ENCODE measurements around the gene ZFPM1.

Gene ZFPM1

GRCh38 chr16:88487124-88487432 lies 34.0 kb downstream of the ZFPM1 start:
- no peak overlapping the region for H4K8ac ChIP-seq (ENCODE audit: low read depth, low read length)
- no peak overlapping the region for H3K4ac ChIP-seq (ENCODE audit: low read length)
- H2BK5ac ChIP-seq (ENCODE audit: low read length), result peak overlapping the region; percentile 82
- no peak overlapping the region for H2AFZ ChIP-seq (ENCODE audit: low read length)
- H3K23ac ChIP-seq (ENCODE audit: low read depth, low read length, poor library complexity), result peak overlapping the region; percentile 25
- H3K36me3 ChIP-seq (replicated peaks in 1 of 2; ENCODE audit: control insufficient read depth in 2 of 2, insufficient read depth in 2 of 2, low read length in 2 of 2), result no peaks in the 10 kb centered on the region
- no peak overlapping the region for H3K18ac ChIP-seq (ENCODE audit: low read length)
- no peak overlapping the region for H2BK120ac ChIP-seq (ENCODE audit: low read depth, low read length)
- DNase-seq (ENCODE audit: low spot score), result no peak
- no peaks in the 10 kb centered on the region for H3K9me3 ChIP-seq (replicated peaks in 1 of 2; ENCODE audit: control insufficient read depth in 2 of 2, insufficient read depth in 1 of 2, low read depth in 1 of 2, low read length in 2 of 2)
- H3K9ac ChIP-seq (ENCODE audit: low read depth, low read length, poor library complexity), result no peak overlapping the region
- H3K4me3 ChIP-seq (ENCODE audit: low read length in 2 of 2), result no peak overlapping the region
- H2AK5ac ChIP-seq (ENCODE audit: low read depth, low read length), result peak overlapping the region; percentile 74
- H3K4me1 ChIP-seq (ENCODE audit: control insufficient read depth in 2 of 2, insufficient read depth in 1 of 2, low read depth in 1 of 2, low read length in 2 of 2), result peaks cover 10 to 11% of the 10 kb centered on the region in 2 donors
- no peak overlapping the region for H3K4me2 ChIP-seq (ENCODE audit: insufficient read depth, low read length, poor library complexity, severe bottlenecking)
- H3K79me1 ChIP-seq (ENCODE audit: low read depth, low read length), result peaks cover 4% of the 10 kb centered on the region
- no peak overlapping the region for H4K91ac ChIP-seq (ENCODE audit: low read depth, low read length, poor library complexity)
- no peak overlapping the region for H3K14ac ChIP-seq (ENCODE audit: low read length)
- H2BK15ac ChIP-seq (ENCODE audit: low read length), result no peak overlapping the region
- WGBS, 2 donors (ENCODE audit: extremely low coverage in 2 of 2, insufficient read length in 2 of 2, insufficient replicate concordance in 1 of 2), result no CpG with 5 or more reads among the region's 3 CpGs
- no peak overlapping the region for H2BK12ac ChIP-seq (ENCODE audit: low read length)
- no peak overlapping the region for H3K27ac ChIP-seq (replicated peaks; ENCODE audit: low read length)
- H3K27me3 ChIP-seq (ENCODE audit: control insufficient read depth in 3 of 3, insufficient read depth in 3 of 3, low read depth in 1 of 3, low read length in 3 of 3), result no peaks in the 10 kb centered on the region

DNA sequence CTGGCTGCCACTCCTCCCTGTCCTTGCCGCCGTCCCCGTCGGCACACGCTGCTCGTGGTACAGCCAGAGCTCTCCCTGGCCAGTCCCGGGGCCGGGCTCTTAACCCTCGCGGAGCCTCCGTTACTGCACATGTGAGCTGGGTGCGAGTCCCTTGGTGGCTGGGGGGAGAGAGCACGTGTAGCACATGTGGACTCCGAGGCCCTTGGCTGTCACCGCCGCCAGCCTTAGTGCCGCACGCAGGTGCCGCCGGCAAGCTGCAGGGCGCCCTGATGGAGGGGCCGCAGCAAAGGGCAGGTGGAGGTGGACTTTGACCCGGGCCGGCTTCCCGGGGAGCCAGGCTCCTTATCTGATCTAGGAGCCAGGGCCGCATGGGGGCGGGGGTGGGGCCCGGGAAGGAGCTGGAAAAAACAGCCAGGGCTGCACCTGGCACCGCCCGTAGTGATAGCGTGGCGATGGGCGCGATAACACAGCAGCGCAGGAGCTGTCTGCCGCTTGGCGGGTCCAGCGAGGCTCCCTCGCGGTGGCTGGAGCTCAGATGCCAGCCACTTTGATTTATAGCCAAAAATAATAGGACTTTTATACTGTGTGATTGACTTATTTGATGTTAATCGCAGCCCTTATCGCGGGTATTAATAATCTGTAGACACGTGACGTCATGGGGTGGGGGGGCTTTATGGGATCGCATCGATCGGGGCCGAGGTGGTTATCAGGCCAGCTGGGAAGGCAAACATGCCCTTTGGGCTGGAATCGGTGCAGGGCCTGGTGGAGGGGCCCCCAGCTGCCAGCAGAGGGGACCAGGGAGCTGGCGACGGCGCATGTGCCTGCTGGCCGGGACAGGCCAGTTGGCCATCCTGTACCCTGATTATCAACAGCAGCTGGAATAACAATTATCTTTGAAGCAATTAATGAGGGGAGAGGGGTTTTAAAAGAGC lies 35.1 kb downstream of the ZFPM1 start:
- H3K14ac ChIP-seq (ENCODE audit: low read length), result peak overlapping the region; percentile 49
- no peak overlapping the region for H3K4me2 ChIP-seq (ENCODE audit: insufficient read depth, low read length, poor library complexity, severe bottlenecking)
- H2BK15ac ChIP-seq (ENCODE audit: low read length), result no peak overlapping the region
- DNase-seq (ENCODE audit: low spot score), result no peak
- no CpG with 5 or more reads among the region's 54 CpGs for WGBS, 2 donors (ENCODE audit: extremely low coverage in 2 of 2, insufficient read length in 2 of 2, insufficient replicate concordance in 1 of 2)
- H3K4ac ChIP-seq (ENCODE audit: low read length), result no peak overlapping the region
- no peak overlapping the region for H4K91ac ChIP-seq (ENCODE audit: low read depth, low read length, poor library complexity)
- no peaks in the 10 kb centered on the region for H3K27me3 ChIP-seq (ENCODE audit: control insufficient read depth in 3 of 3, insufficient read depth in 3 of 3, low read depth in 1 of 3, low read length in 3 of 3)
- H3K23ac ChIP-seq (ENCODE audit: low read depth, low read length, poor library complexity), result peak overlapping the region; percentile 17
- no peak overlapping the region for H3K9ac ChIP-seq (ENCODE audit: low read depth, low read length, poor library complexity)
- H3K79me1 ChIP-seq (ENCODE audit: low read depth, low read length), result peaks cover 6% of the 10 kb centered on the region
- H3K27ac ChIP-seq (replicated peaks; ENCODE audit: low read length), result no peak overlapping the region
- H2BK5ac ChIP-seq (ENCODE audit: low read length), result no peak overlapping the region
- no peak overlapping the region for H3K4me3 ChIP-seq (ENCODE audit: low read length in 2 of 2)
- H2AFZ ChIP-seq (ENCODE audit: low read length), result no peak overlapping the region
- H2BK120ac ChIP-seq (ENCODE audit: low read depth, low read length), result no peak overlapping the region
- H3K4me1 ChIP-seq (ENCODE audit: control insufficient read depth in 2 of 2, insufficient read depth in 1 of 2, low read depth in 1 of 2, low read length in 2 of 2), result peaks cover under 1 to 2% of the 10 kb centered on the region in 2 donors
- no peak overlapping the region for H2BK12ac ChIP-seq (ENCODE audit: low read length)
- peak overlapping the region; percentile 37 for H2AK5ac ChIP-seq (ENCODE audit: low read depth, low read length)
- H3K36me3 ChIP-seq (replicated peaks in 1 of 2; ENCODE audit: control insufficient read depth in 2 of 2, insufficient read depth in 2 of 2, low read length in 2 of 2), result no peaks in the 10 kb centered on the region
- H3K9me3 ChIP-seq (replicated peaks in 1 of 2; ENCODE audit: control insufficient read depth in 2 of 2, insufficient read depth in 1 of 2, low read depth in 1 of 2, low read length in 2 of 2), result no peaks in the 10 kb centered on the region
- H3K18ac ChIP-seq (ENCODE audit: low read length), result peak overlapping the region; percentile 57
- H4K8ac ChIP-seq (ENCODE audit: low read depth, low read length), result no peak overlapping the region

- H2BK5ac ChIP-seq (ENCODE audit: low read length), result no peak overlapping the region
- H3K9me3 ChIP-seq (replicated peaks in 1 of 2; ENCODE audit: control insufficient read depth in 2 of 2, insufficient read depth in 1 of 2, low read depth in 1 of 2, low read length in 2 of 2), result no peaks in the 10 kb centered on the region
- no peak overlapping the region for H3K18ac ChIP-seq (ENCODE audit: low read length)
- H3K27me3 ChIP-seq (ENCODE audit: control insufficient read depth in 3 of 3, insufficient read depth in 3 of 3, low read depth in 1 of 3, low read length in 3 of 3), result no peaks in the 10 kb centered on the region
- no peak overlapping the region for H2AK5ac ChIP-seq (ENCODE audit: low read depth, low read length)
- H3K79me1 ChIP-seq (ENCODE audit: low read depth, low read length), result peaks cover 6% of the 10 kb centered on the region
- H3K36me3 ChIP-seq (replicated peaks in 1 of 2; ENCODE audit: control insufficient read depth in 2 of 2, insufficient read depth in 2 of 2, low read length in 2 of 2), result no peaks in the 10 kb centered on the region
- no peak overlapping the region for H4K8ac ChIP-seq (ENCODE audit: low read depth, low read length)
- no peak overlapping the region for H3K9ac ChIP-seq (ENCODE audit: low read depth, low read length, poor library complexity)
- no CpG with 5 or more reads among the region's 24 CpGs for WGBS, 2 donors (ENCODE audit: extremely low coverage in 2 of 2, insufficient read length in 2 of 2, insufficient replicate concordance in 1 of 2)
- H2BK12ac ChIP-seq (ENCODE audit: low read length), result peak overlapping the region; percentile 1
- no peak overlapping the region for H3K4me3 ChIP-seq (ENCODE audit: low read length in 2 of 2)
- H3K14ac ChIP-seq (ENCODE audit: low read length), result peak overlapping the region; percentile 94
- H2AFZ ChIP-seq (ENCODE audit: low read length), result no peak overlapping the region
- H3K23ac ChIP-seq (ENCODE audit: low read depth, low read length, poor library complexity), result peak overlapping the region; percentile 31
- no peak overlapping the region for H3K27ac ChIP-seq (replicated peaks; ENCODE audit: low read length)
- no peaks in the 10 kb centered on the region for H3K4me1 ChIP-seq (ENCODE audit: control insufficient read depth in 2 of 2, insufficient read depth in 1 of 2, low read depth in 1 of 2, low read length in 2 of 2)
- no peak for DNase-seq (ENCODE audit: low spot score)
- no peak overlapping the region for H3K4ac ChIP-seq (ENCODE audit: low read length)
- no peak overlapping the region for H4K91ac ChIP-seq (ENCODE audit: low read depth, low read length, poor library complexity)
- no peak overlapping the region for H3K4me2 ChIP-seq (ENCODE audit: insufficient read depth, low read length, poor library complexity, severe bottlenecking)
- no peak overlapping the region for H2BK15ac ChIP-seq (ENCODE audit: low read length)
- H2BK120ac ChIP-seq (ENCODE audit: low read depth, low read length), result no peak overlapping the region
Observed at GRCh38 chr16:88489163-88489741, 36.2 kb downstream of the ZFPM1 start.

DNA sequence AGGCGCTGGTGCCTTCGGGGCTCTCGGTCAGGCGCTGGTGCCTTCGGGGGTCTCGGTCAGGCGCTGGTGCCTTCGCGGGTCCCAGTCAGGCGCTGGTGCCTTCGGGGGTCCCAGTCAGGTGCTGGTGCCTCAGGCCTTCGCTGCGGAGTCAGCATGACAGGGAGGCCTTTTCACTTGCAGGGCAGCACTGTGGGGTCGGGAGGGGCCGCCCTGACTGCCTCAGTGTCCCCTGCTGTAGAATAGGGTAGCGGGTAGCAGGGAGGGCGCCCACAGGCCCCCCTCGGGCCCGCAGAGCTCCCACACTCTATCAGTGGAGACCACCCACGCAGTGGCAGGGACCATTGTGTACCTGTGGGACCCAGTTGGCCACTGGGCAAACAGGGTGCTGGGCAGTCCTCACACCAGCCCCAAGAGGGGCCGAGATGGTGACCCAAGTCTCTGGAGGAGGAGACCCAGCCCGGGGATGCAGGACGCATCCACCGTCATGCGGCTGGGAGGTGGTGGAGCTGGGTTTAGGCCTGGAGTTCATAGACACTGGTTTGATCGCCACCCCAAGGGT lies 38.0 kb downstream of the ZFPM1 start:
- H3K4me2 ChIP-seq (ENCODE audit: insufficient read depth, low read length, poor library complexity, severe bottlenecking), result no peak overlapping the region
- H3K4ac ChIP-seq (ENCODE audit: low read length), result no peak overlapping the region
- peak overlapping the region; percentile 55 for H3K23ac ChIP-seq (ENCODE audit: low read depth, low read length, poor library complexity)
- H2AFZ ChIP-seq (ENCODE audit: low read length), result no peak overlapping the region
- H3K18ac ChIP-seq (ENCODE audit: low read length), result peak overlapping the region; percentile 35
- no peak overlapping the region for H4K91ac ChIP-seq (ENCODE audit: low read depth, low read length, poor library complexity)
- H3K27me3 ChIP-seq (ENCODE audit: control insufficient read depth in 3 of 3, insufficient read depth in 3 of 3, low read depth in 1 of 3, low read length in 3 of 3), result no peaks in the 10 kb centered on the region
- peak overlapping the region; percentile 8 for H3K14ac ChIP-seq (ENCODE audit: low read length)
- H3K9me3 ChIP-seq (replicated peaks in 1 of 2; ENCODE audit: control insufficient read depth in 2 of 2, insufficient read depth in 1 of 2, low read depth in 1 of 2, low read length in 2 of 2), result no peaks in the 10 kb centered on the region
- peaks cover 10% of the 10 kb centered on the region for H3K79me1 ChIP-seq (ENCODE audit: low read depth, low read length)
- H3K4me1 ChIP-seq (ENCODE audit: control insufficient read depth in 2 of 2, insufficient read depth in 1 of 2, low read depth in 1 of 2, low read length in 2 of 2), result no peaks in the 10 kb centered on the region
- H2BK15ac ChIP-seq (ENCODE audit: low read length), result no peak overlapping the region
- no peaks in the 10 kb centered on the region for H3K36me3 ChIP-seq (replicated peaks in 1 of 2; ENCODE audit: control insufficient read depth in 2 of 2, insufficient read depth in 2 of 2, low read length in 2 of 2)
- no CpG with 5 or more reads among the region's 26 CpGs for WGBS, 2 donors (ENCODE audit: extremely low coverage in 2 of 2, insufficient read length in 2 of 2, insufficient replicate concordance in 1 of 2)
- H2AK5ac ChIP-seq (ENCODE audit: low read depth, low read length), result no peak overlapping the region
- no peak overlapping the region for H3K27ac ChIP-seq (replicated peaks; ENCODE audit: low read length)
- H3K9ac ChIP-seq (ENCODE audit: low read depth, low read length, poor library complexity), result no peak overlapping the region
- H4K8ac ChIP-seq (ENCODE audit: low read depth, low read length), result no peak overlapping the region
- no peak overlapping the region for H2BK12ac ChIP-seq (ENCODE audit: low read length)
- H2BK120ac ChIP-seq (ENCODE audit: low read depth, low read length), result no peak overlapping the region
- DNase-seq (ENCODE audit: low spot score), result no peak
- no peak overlapping the region for H2BK5ac ChIP-seq (ENCODE audit: low read length)
- H3K4me3 ChIP-seq (ENCODE audit: low read length in 2 of 2), result no peak overlapping the region
